ENCODE results near the gene DNAH3.

DNA sequence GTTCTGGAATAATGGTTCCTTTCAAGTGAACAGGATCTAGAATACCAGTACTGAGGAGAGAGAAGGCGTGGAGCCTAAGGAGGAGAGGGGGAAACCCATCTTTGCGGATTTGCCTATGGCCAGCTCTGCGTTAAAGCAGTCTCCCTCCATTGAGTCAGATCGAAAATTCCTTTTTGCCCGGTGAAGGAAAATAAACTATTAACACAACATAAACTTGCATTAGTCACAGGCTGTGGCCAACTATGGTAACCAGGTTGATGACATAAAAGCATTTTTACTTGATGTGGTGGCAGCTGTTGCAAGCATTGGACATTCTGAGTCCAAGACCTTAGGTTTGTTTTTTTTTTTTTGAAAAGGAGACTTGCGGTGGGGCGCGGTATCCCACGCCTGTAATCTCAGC lies 16.7 kb upstream of the DNAH3 start:
- TF ChIP-seq, protein P1, sequence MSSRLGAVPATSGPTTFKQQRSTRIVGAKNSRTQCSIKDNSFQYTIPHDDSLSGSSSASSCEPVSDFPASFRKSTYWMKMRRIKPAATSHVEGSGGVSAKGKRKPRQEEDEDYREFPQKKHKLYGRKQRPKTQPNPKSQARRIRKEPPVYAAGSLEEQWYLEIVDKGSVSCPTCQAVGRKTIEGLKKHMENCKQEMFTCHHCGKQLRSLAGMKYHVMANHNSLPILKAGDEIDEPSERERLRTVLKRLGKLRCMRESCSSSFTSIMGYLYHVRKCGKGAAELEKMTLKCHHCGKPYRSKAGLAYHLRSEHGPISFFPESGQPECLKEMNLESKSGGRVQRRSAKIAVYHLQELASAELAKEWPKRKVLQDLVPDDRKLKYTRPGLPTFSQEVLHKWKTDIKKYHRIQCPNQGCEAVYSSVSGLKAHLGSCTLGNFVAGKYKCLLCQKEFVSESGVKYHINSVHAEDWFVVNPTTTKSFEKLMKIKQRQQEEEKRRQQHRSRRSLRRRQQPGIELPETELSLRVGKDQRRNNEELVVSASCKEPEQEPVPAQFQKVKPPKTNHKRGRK (CRISPR knock-in tag; IDR thresholded peaks at IDR 0.05; ENCODE audit: borderline replicate concordance), result no peak
- TF ChIP-seq CTCF (IDR thresholded peaks at IDR 0.05) (no peak), SP1 (CRISPR knock-in tag; conservative IDR thresholded peaks at IDR 0.05) (no peak), ATF6 (CRISPR knock-in tag; IDR thresholded peaks at IDR 0.05) (no peak), MXD4 (CRISPR knock-in tag; IDR thresholded peaks at IDR 0.05; ENCODE audit: borderline replicate concordance) (no peak), JUN (CRISPR knock-in tag; IDR thresholded peaks at IDR 0.05) (no peak), SMAD3 (CRISPR knock-in tag; IDR thresholded peaks at IDR 0.05; ENCODE audit: borderline replicate concordance) (no peak)
- TF ChIP-seq, protein P2, sequence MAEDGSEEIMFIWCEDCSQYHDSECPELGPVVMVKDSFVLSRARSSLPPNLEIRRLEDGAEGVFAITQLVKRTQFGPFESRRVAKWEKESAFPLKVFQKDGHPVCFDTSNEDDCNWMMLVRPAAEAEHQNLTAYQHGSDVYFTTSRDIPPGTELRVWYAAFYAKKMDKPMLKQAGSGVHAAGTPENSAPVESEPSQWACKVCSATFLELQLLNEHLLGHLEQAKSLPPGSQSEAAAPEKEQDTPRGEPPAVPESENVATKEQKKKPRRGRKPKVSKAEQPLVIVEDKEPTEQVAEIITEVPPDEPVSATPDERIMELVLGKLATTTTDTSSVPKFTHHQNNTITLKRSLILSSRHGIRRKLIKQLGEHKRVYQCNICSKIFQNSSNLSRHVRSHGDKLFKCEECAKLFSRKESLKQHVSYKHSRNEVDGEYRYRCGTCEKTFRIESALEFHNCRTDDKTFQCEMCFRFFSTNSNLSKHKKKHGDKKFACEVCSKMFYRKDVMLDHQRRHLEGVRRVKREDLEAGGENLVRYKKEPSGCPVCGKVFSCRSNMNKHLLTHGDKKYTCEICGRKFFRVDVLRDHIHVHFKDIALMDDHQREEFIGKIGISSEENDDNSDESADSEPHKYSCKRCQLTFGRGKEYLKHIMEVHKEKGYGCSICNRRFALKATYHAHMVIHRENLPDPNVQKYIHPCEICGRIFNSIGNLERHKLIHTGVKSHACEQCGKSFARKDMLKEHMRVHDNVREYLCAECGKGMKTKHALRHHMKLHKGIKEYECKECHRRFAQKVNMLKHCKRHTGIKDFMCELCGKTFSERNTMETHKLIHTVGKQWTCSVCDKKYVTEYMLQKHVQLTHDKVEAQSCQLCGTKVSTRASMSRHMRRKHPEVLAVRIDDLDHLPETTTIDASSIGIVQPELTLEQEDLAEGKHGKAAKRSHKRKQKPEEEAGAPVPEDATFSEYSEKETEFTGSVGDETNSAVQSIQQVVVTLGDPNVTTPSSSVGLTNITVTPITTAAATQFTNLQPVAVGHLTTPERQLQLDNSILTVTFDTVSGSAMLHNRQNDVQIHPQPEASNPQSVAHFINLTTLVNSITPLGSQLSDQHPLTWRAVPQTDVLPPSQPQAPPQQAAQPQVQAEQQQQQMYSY (CRISPR knock-in tag; IDR thresholded peaks at IDR 0.05), result no peak
